ENCODE results near the gene CAMK1D.
"Not testable (repeated sequence)": the region's sequence is repeated elsewhere in the genome, so short reads cannot be mapped to it uniquely, and the experiment has no call there.

CAMK1D gene

GRCh38 chr10:12321641-12322040 is 27.7 kb upstream of the CAMK1D start:
- no peak overlapping the region for H3K4me3 ChIP-seq (ENCODE audit: low read depth, low read length)
- no peak for DNase-seq (ENCODE audit: low read depth)
- TF ChIP-seq CTCF (IDR thresholded peaks at IDR 0.05; ENCODE audit: low read depth, low read length, missing control alignments) = no peak

GRCh38 chr10:12322583-12323131 is 26.7 kb upstream of the CAMK1D start:
- TF ChIP-seq CTCF (IDR thresholded peaks at IDR 0.05; ENCODE audit: low read depth, low read length, missing control alignments) = no peak
- H3K4me3 ChIP-seq (ENCODE audit: low read depth, low read length) = no peak overlapping the region
- no peak for DNase-seq (ENCODE audit: low read depth)

GRCh38 chr10:12324530-12324929 is 24.8 kb upstream of the CAMK1D start:
- DNase-seq (ENCODE audit: low read depth) = no peak
- no peak for TF ChIP-seq CTCF (IDR thresholded peaks at IDR 0.05; ENCODE audit: low read depth, low read length, missing control alignments)
- no peak overlapping the region for H3K4me3 ChIP-seq (ENCODE audit: low read depth, low read length)

GRCh38 chr10:12327074-12327473 is 22.3 kb upstream of the CAMK1D start:
- no peak for TF ChIP-seq CTCF (IDR thresholded peaks at IDR 0.05; ENCODE audit: low read depth, low read length, missing control alignments)
- no peak for DNase-seq (ENCODE audit: low read depth)
- H3K4me3 ChIP-seq (ENCODE audit: low read depth, low read length) = no peak overlapping the region

- no peak for TF ChIP-seq CTCF (IDR thresholded peaks at IDR 0.05; ENCODE audit: low read depth, low read length, missing control alignments)
- no peak overlapping the region for H3K4me3 ChIP-seq (ENCODE audit: low read depth, low read length)
- no peak for DNase-seq (ENCODE audit: low read depth)
Observed at GRCh38 chr10:12327476-12327875, 21.9 kb upstream of the CAMK1D start.

- not testable (repeated sequence) for H3K4me3 ChIP-seq (ENCODE audit: low read depth, low read length); DNase-seq (ENCODE audit: low read depth)
Observed at GRCh38 chr10:12328312-12328711, 21.0 kb upstream of the CAMK1D start.

GRCh38 chr10:12332572-12333379 is 16.6 kb upstream of the CAMK1D start:
- DNase-seq (ENCODE audit: low read depth) = no peak
- H3K4me3 ChIP-seq (ENCODE audit: low read depth, low read length) = no peak overlapping the region
- no peak for TF ChIP-seq CTCF (IDR thresholded peaks at IDR 0.05; ENCODE audit: low read depth, low read length, missing control alignments)
